ENCODE data around the gene TFCP2L1. TPM values are rescaled to one million over a fixed set of nuclear protein-coding genes. Genes with fewer than 3 reads are reported as not detected.

Gene TFCP2L1
- total RNA-seq, 1 donor from 2014 or later, result not detected

DNA sequence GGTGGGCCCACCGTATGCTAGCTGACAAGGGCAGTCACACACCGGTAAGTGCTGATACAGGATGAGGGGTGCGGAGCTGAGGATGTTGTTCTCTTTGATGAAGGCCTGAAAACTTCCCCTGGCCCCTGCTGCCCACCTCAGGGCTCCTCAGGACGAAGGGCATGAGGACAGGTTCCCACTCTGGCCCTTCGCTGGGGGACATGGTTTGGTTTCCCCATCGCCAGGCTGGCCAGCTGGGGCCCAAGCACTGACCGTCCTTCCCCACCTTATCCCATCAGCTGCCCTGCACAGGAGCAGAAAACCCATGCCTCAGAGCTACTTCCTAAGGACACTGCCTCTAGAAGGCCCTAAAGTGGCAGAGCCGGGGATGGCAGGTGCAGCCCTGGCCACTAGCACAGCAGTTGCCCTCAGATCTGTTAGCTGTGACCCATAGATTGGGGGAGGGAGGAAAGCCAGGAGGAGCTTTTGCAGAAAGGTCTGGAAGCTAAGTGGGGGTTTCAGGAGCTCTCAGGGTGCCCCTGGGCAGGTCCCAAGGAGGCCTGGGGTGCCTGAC, 66.5 kb downstream of the TFCP2L1 start:
- H3K27ac Mint-ChIP-seq (ENCODE audit: unreplicated experiment), result no peak overlapping the region
- no peaks in the 10 kb centered on the region for H3K4me1 Mint-ChIP-seq (ENCODE audit: unreplicated experiment)
- H3K36me3 Mint-ChIP-seq (ENCODE audit: unreplicated experiment), result no peaks in the 10 kb centered on the region
- no peak for DNase-seq (ENCODE audit: extremely low spot score, unreplicated experiment)
- no peak overlapping the region for H3K4me3 Mint-ChIP-seq (ENCODE audit: unreplicated experiment)
- H3K27me3 Mint-ChIP-seq (ENCODE audit: unreplicated experiment), result peaks cover 31% of the 10 kb centered on the region
- TF ChIP-seq, protein P1, sequence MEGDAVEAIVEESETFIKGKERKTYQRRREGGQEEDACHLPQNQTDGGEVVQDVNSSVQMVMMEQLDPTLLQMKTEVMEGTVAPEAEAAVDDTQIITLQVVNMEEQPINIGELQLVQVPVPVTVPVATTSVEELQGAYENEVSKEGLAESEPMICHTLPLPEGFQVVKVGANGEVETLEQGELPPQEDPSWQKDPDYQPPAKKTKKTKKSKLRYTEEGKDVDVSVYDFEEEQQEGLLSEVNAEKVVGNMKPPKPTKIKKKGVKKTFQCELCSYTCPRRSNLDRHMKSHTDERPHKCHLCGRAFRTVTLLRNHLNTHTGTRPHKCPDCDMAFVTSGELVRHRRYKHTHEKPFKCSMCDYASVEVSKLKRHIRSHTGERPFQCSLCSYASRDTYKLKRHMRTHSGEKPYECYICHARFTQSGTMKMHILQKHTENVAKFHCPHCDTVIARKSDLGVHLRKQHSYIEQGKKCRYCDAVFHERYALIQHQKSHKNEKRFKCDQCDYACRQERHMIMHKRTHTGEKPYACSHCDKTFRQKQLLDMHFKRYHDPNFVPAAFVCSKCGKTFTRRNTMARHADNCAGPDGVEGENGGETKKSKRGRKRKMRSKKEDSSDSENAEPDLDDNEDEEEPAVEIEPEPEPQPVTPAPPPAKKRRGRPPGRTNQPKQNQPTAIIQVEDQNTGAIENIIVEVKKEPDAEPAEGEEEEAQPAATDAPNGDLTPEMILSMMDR (IDR thresholded peaks at IDR 0.05), result no peak
- no peaks in the 10 kb centered on the region for H3K9me3 Mint-ChIP-seq (ENCODE audit: unreplicated experiment)

GRCh38 chr2:121217627-121218026, 67.4 kb downstream of the TFCP2L1 start:
- no peaks in the 10 kb centered on the region for H3K9me3 Mint-ChIP-seq (ENCODE audit: unreplicated experiment)
- H3K4me3 Mint-ChIP-seq (ENCODE audit: unreplicated experiment), result no peak overlapping the region
- H3K36me3 Mint-ChIP-seq (ENCODE audit: unreplicated experiment), result no peaks in the 10 kb centered on the region
- no peak overlapping the region for H3K27ac Mint-ChIP-seq (ENCODE audit: unreplicated experiment)
- DNase-seq (ENCODE audit: extremely low spot score, unreplicated experiment), result no peak
- TF ChIP-seq, protein P1 (IDR thresholded peaks at IDR 0.05), result no peak
- peaks cover 25% of the 10 kb centered on the region for H3K27me3 Mint-ChIP-seq (ENCODE audit: unreplicated experiment)
- no peaks in the 10 kb centered on the region for H3K4me1 Mint-ChIP-seq (ENCODE audit: unreplicated experiment)

GRCh38 chr2:121214296-121214695, 70.7 kb downstream of the TFCP2L1 start:
- H3K27me3 Mint-ChIP-seq (ENCODE audit: unreplicated experiment), result peaks cover 24% of the 10 kb centered on the region
- TF ChIP-seq, protein P1 (IDR thresholded peaks at IDR 0.05), result no peak
- no peak overlapping the region for H3K27ac Mint-ChIP-seq (ENCODE audit: unreplicated experiment)
- no peak overlapping the region for H3K4me3 Mint-ChIP-seq (ENCODE audit: unreplicated experiment)
- H3K4me1 Mint-ChIP-seq (ENCODE audit: unreplicated experiment), result no peaks in the 10 kb centered on the region
- no peak for DNase-seq (ENCODE audit: extremely low spot score, unreplicated experiment)
- no peaks in the 10 kb centered on the region for H3K36me3 Mint-ChIP-seq (ENCODE audit: unreplicated experiment)
- H3K9me3 Mint-ChIP-seq (ENCODE audit: unreplicated experiment), result no peaks in the 10 kb centered on the region

GRCh38 chr2:121213386-121213785, 71.6 kb downstream of the TFCP2L1 start:
- Mint-ChIP-seq H3K9me3 (ENCODE audit: unreplicated experiment) (no peaks in the 10 kb centered on the region), H3K4me3 (ENCODE audit: unreplicated experiment) (no peak overlapping the region), H3K27me3 (ENCODE audit: unreplicated experiment) (peaks cover 24% of the 10 kb centered on the region), H3K36me3 (ENCODE audit: unreplicated experiment) (no peaks in the 10 kb centered on the region), H3K27ac (ENCODE audit: unreplicated experiment) (no peak overlapping the region), H3K4me1 (ENCODE audit: unreplicated experiment) (no peaks in the 10 kb centered on the region)
- DNase-seq (ENCODE audit: extremely low spot score, unreplicated experiment), result no peak
- TF ChIP-seq, protein P1 (IDR thresholded peaks at IDR 0.05), result no peak

DNA sequence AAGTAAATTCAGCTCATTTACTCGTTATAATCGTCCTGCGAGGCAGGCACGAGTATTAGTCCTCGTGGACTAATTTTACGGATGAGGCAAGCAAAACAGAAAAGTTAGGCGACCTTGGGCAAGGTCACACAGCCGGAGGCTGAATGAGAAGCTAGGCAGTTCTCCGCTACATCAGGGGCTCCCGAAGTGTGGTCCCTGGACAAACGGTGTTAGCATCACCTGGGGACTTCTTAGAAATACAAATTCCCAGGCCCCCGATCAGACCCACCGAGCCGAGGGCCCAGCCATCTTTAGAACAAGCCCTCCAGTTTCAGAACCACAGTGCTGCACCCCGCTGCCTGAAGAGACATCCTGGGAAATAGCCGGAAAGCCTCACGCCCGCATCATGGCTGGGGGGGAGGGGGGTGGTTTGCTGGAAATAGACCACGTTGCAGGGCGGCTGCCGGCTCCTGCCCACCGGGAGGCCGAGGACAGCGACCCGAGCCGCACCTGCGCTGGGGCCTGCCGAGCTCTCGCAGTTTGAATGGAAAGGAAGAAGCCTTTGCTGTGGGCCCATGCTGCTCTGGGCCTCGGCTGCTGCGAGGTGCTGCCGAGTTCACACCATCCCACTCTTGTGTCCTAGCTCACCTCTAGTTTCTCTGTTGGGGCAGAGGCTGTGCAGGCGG, 72.2 kb downstream of the TFCP2L1 start:
- H3K4me1 Mint-ChIP-seq (ENCODE audit: unreplicated experiment), result no peaks in the 10 kb centered on the region
- H3K36me3 Mint-ChIP-seq (ENCODE audit: unreplicated experiment), result no peaks in the 10 kb centered on the region
- TF ChIP-seq, protein P1 (IDR thresholded peaks at IDR 0.05), result no peak
- DNase-seq (ENCODE audit: extremely low spot score, unreplicated experiment), result no peak
- no peaks in the 10 kb centered on the region for H3K9me3 Mint-ChIP-seq (ENCODE audit: unreplicated experiment)
- no peak overlapping the region for H3K27ac Mint-ChIP-seq (ENCODE audit: unreplicated experiment)
- H3K27me3 Mint-ChIP-seq (ENCODE audit: unreplicated experiment), result peaks cover 23% of the 10 kb centered on the region
- H3K4me3 Mint-ChIP-seq (ENCODE audit: unreplicated experiment), result no peak overlapping the region
